LNCAP (cell line): ENCODE measurements around the gene MIDN.

Experiments used
- TF ChIP-seq, protein P1 (sequence below): fragments of 450-650 bp; IDR thresholded peaks from 2 replicates; pipeline ENCODE4 v1.5.1; 2017; ENCODE audit warnings: mild to moderate bottlenecking

The MIDN gene

GRCh38 chr19:1278074-1278473 is 29.7 kb downstream of the MIDN start:
- TF ChIP-seq, protein P1, sequence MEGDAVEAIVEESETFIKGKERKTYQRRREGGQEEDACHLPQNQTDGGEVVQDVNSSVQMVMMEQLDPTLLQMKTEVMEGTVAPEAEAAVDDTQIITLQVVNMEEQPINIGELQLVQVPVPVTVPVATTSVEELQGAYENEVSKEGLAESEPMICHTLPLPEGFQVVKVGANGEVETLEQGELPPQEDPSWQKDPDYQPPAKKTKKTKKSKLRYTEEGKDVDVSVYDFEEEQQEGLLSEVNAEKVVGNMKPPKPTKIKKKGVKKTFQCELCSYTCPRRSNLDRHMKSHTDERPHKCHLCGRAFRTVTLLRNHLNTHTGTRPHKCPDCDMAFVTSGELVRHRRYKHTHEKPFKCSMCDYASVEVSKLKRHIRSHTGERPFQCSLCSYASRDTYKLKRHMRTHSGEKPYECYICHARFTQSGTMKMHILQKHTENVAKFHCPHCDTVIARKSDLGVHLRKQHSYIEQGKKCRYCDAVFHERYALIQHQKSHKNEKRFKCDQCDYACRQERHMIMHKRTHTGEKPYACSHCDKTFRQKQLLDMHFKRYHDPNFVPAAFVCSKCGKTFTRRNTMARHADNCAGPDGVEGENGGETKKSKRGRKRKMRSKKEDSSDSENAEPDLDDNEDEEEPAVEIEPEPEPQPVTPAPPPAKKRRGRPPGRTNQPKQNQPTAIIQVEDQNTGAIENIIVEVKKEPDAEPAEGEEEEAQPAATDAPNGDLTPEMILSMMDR = no peak

- TF ChIP-seq, protein P1 = no peak
Observed at GRCh38 chr19:1278713-1279660, 30.6 kb downstream of the MIDN start.

GRCh38 chr19:1279782-1280341 is 31.5 kb downstream of the MIDN start:
- TF ChIP-seq, protein P1 = peak; percentile 97

DNA sequence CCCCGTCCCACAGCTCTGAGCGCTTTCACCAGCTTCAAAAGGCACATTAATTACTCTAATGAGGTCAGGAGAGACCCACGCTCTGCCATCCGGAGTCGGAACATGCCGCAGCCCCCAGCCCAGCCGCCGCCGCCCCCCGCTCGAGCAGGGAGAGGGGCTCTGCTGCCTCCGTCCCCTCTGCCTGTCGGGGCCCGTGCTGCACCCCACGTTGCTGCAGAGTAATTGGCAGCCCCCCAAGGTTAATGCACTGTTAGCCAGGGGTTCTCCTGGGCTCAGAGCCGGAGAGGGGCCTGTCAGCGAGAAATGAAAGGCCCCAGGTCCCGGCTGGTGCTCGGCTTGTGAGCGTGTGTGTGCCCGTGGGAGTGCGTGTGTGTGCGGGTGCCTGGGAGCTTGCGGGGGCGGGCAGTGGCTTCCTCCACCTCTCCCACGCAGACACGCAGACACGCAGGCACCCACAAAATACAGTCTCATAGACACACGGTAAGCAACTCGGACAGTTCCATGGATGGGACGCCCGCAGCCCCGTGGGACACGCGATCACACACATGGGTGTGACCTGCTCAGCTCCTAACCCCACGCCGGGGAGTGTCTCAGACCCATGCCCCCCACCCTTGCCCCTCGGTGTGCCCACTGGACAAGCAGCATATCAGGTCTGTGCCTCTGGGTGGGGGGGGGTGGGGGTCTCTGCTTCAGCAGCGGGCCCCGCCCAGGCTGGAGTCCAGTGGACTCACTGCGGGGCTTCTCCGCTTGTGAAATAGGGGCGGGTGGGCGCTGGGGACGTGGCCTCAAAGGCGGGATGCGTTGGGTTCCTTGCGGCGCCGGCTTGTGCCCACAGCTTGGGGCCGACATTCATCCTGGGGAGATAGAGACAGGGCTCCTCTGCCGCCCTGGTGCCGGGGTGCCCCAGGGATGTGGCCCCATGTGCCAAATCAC is 32.5 kb downstream of the MIDN start:
- TF ChIP-seq, protein P1 = no peak

DNA sequence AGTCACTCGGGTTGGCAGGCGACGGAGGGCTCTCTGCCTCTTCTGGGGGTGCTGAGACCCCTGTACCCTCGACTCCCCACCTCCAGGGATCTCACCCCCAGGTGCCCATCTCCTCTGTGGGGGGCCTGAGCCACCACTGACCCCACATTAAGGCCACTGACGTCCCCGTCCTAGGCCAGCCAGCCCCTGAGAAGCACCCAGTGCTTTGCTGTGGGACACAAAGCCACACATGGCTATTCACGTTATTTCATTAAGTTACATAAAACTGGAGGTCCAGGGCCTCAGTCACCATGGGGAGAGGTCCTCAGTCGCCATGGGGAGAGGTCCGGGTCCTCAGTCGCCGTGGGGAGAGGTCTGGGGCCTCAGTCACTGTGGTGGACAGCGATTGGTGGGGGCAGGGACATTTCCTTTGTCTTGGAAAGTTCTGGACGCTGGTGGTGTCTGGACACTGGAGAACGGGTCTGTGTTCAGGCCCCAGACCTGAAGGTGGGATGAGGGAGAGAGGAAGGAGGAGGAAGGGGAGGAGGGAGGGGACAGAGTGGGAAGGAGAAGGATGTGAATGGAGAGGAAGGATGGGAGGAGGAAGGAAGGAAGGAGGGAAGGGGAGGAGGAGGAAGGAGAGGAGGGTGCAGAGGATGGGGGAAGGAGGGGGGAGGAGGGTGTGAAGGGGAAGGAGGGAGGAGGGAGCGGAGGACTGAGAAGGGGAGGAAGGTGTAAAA is 33.3 kb downstream of the MIDN start:
- TF ChIP-seq, protein P1 = no peak

GRCh38 chr19:1282588-1283206 is 34.3 kb downstream of the MIDN start:
- TF ChIP-seq, protein P1 = no peak
